ENCODE data around the gene NDUFA8. TPM values are rescaled to one million over a fixed set of nuclear protein-coding genes. Genes with fewer than 3 reads are reported as not detected.

Gene NDUFA8
- total and polyA plus RNA-seq, 8 donors, result 42.9 to 61.5 (median 49.9) TPM

- DNase-seq (no peak), ATAC-seq (no peak)
- no peaks in the 10 kb centered on the region for H3K9me3 ChIP-seq
- H3K27me3 ChIP-seq, result peaks cover 0 to 19% of the 10 kb centered on the region in 2 donors
- no peak for TF ChIP-seq CTCF (IDR thresholded peaks at IDR 0.05)
- no peak overlapping the region for H3K4me3 ChIP-seq
- H3K36me3 ChIP-seq, result no peaks in the 10 kb centered on the region
- no peaks in the 10 kb centered on the region for H3K4me1 ChIP-seq
- no peak overlapping the region for H3K27ac ChIP-seq
- intact Hi-C loops (cut with DNase I), result no loop called here
Measured at GRCh38 chr9:122179690-122180074, 20.1 kb upstream of the NDUFA8 start.

GRCh38 chr9:122179054-122179689 lies 19.6 kb upstream of the NDUFA8 start:
- H3K36me3 ChIP-seq, result no peaks in the 10 kb centered on the region
- peaks cover 0 to 19% of the 10 kb centered on the region in 2 donors for H3K27me3 ChIP-seq
- no peak overlapping the region for H3K27ac ChIP-seq
- DNase-seq (no peak), ATAC-seq (no peak)
- intact Hi-C loops (cut with DNase I), result no loop called here
- no peaks in the 10 kb centered on the region for H3K9me3 ChIP-seq
- no peak overlapping the region for H3K4me3 ChIP-seq
- TF ChIP-seq CTCF (IDR thresholded peaks at IDR 0.05), result no peak
- no peaks in the 10 kb centered on the region for H3K4me1 ChIP-seq

GRCh38 chr9:122176916-122177315 lies 17.3 kb upstream of the NDUFA8 start:
- Histone ChIP-seq H3K9me3 (no peaks in the 10 kb centered on the region), H3K27me3 (peaks cover 0 to 16% of the 10 kb centered on the region in 2 donors), H3K4me3 (no peak overlapping the region), H3K4me1 (no peaks in the 10 kb centered on the region), H3K36me3 (no peaks in the 10 kb centered on the region), H3K27ac (no peak overlapping the region)
- intact Hi-C loops (cut with DNase I), result no loop called here
- DNase-seq, result no peak
- TF ChIP-seq CTCF (IDR thresholded peaks at IDR 0.05), result no peak
- no peak for ATAC-seq

GRCh38 chr9:122173670-122174069 lies 14.1 kb upstream of the NDUFA8 start:
- Histone ChIP-seq H3K27ac (no peak overlapping the region), H3K4me1 (no peaks in the 10 kb centered on the region), H3K4me3 (no peak overlapping the region), H3K27me3 (peaks cover 0 to 16% of the 10 kb centered on the region in 2 donors), H3K36me3 (no peaks in the 10 kb centered on the region), H3K9me3 (no peaks in the 10 kb centered on the region)
- TF ChIP-seq CTCF (IDR thresholded peaks at IDR 0.05), result no peak
- intact Hi-C loops (cut with DNase I), result no loop called here
- ATAC-seq (no peak), DNase-seq (no peak)

GRCh38 chr9:122172131-122172530 lies 12.6 kb upstream of the NDUFA8 start:
- intact Hi-C loops (cut with DNase I), result no loop called here
- Histone ChIP-seq H3K27me3 (peaks cover 0 to 12% of the 10 kb centered on the region in 2 donors), H3K36me3 (no peaks in the 10 kb centered on the region), H3K4me1 (no peaks in the 10 kb centered on the region), H3K9me3 (no peaks in the 10 kb centered on the region), H3K27ac (no peak overlapping the region), H3K4me3 (no peak overlapping the region)
- DNase-seq (no peak), ATAC-seq (no peak)
- no peak for TF ChIP-seq CTCF (IDR thresholded peaks at IDR 0.05)
